PC-9 (cell line): ENCODE results near the gene CITED4.

Experiments
- CTCF ChIP-seq: fragments of 200-600 bp; sonication (generic); conservative IDR thresholded peaks from 2 replicates; pipeline ENCODE4 v1.6.1; 2017; ENCODE audit warnings: mixed run types, antibody characterized with exemption, mild to moderate bottlenecking, moderate library complexity
- EZH2 ChIP-seq: fragments of 200-600 bp; sonication (generic); IDR thresholded peaks from 2 replicates; pipeline ENCODE4 v1.8.0; 2017; ENCODE audit warnings: antibody characterized with exemption, low read depth

GRCh38 chr1:40855513-40855912 lies 6.7 kb downstream of the CITED4 start:
- no peak for TF ChIP-seq EZH2
- no peak; the same call in 1 of the 2 replicates for TF ChIP-seq CTCF
